Right lobe of liver (tissue), 4 donors: Measurements from ENCODE around the gene ABHD6.

Source experiments
- CTCF ChIP-seq, 4 donors: fragments of 200-600 bp in 3 of 4; fragments of 450-650 bp in 1 of 4; IDR thresholded peaks; one replicate each; pipeline versions ENCODE4 v1.5.1 to v1.8.0; 2016 to 2022; ENCODE audit warnings: antibody characterized with exemption in 4 of 4, mild to moderate bottlenecking in 2 of 4
- POLR2A ChIP-seq: fragments of 450-650 bp; IDR thresholded peaks from one replicate; pipeline ENCODE4 v1.6.1; 2017; ENCODE audit warnings: antibody characterized with exemption, mild to moderate bottlenecking
- donor health status: DM: no; HTN: no; CAD: no.
- donor health status: DM: no; HTN: no; CAD: no.
- donor health status: DM: no; HTN: yes; CAD: no.

- TF ChIP-seq POLR2A (no peak), CTCF (IDR thresholded peaks at IDR 0.05) (no peak)
Measured at GRCh38 chr3:58256061-58256460, 18.5 kb downstream of the ABHD6 start.
